Ovary (tissue), 3 donors: Measurements from ENCODE around the gene U2AF1L4.

Source experiments
- EP300 ChIP-seq: sonication (generic); formaldehyde crosslinking; IDR thresholded peaks from one replicate; pipeline ENCODE4 v1.6.1; 2017; ENCODE audit warnings: antibody characterized with exemption
- POLR2A ChIP-seq: fragments of 450-650 bp; IDR thresholded peaks from one replicate; pipeline ENCODE4 v1.6.1; 2017; ENCODE audit warnings: antibody characterized with exemption, mild to moderate bottlenecking, moderate library complexity
- TF ChIP-seq, protein P1 (sequence below), 3 donors: fragments of 450-650 bp in 2 of 3; fragments of 200-600 bp in 1 of 3; IDR thresholded peaks; one replicate each; pipeline versions ENCODE4 v1.5.1 to v1.8.0; 2016 to 2022; ENCODE audit warnings: antibody characterized with exemption in 3 of 3, mild to moderate bottlenecking in 1 of 3
- donor health status: DM: no; HTN: no; CAD: no.

GRCh38 chr19:35760711-35761349 is 15.6 kb upstream of the U2AF1L4 start:
- TF ChIP-seq, protein P1, sequence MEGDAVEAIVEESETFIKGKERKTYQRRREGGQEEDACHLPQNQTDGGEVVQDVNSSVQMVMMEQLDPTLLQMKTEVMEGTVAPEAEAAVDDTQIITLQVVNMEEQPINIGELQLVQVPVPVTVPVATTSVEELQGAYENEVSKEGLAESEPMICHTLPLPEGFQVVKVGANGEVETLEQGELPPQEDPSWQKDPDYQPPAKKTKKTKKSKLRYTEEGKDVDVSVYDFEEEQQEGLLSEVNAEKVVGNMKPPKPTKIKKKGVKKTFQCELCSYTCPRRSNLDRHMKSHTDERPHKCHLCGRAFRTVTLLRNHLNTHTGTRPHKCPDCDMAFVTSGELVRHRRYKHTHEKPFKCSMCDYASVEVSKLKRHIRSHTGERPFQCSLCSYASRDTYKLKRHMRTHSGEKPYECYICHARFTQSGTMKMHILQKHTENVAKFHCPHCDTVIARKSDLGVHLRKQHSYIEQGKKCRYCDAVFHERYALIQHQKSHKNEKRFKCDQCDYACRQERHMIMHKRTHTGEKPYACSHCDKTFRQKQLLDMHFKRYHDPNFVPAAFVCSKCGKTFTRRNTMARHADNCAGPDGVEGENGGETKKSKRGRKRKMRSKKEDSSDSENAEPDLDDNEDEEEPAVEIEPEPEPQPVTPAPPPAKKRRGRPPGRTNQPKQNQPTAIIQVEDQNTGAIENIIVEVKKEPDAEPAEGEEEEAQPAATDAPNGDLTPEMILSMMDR (IDR thresholded peaks at IDR 0.05): no peak
- TF ChIP-seq POLR2A (no peak), EP300 (no peak)
